GM23338 (cell line): ENCODE measurements around the gene ADD1. TPM values are rescaled to one million over a fixed set of nuclear protein-coding genes. Genes with fewer than 3 reads are reported as not detected.

Source experiments
- ATAC-seq: fragments of 200-7000 bp; cut with Tn5 transposase; 3 replicates; pipeline ENCODE4 v1.9.1; 2020
- DNase-seq: peaks from one replicate; pipeline ENCODE4 v3.0.0-alpha.2; 2015; ENCODE audit warnings: low spot score
- H2AFZ ChIP-seq: fragments of 200-600 bp; sonication (generic); 2 replicates; pipeline ENCODE4 v1.8.0; 2016; ENCODE audit warnings: antibody characterized with exemption, mild to moderate bottlenecking, moderate library complexity
- H3F3A ChIP-seq: fragments of 200-600 bp; sonication (generic); replicated peaks from 2 replicates; pipeline ENCODE4 v1.8.0; 2017; ENCODE audit warnings: antibody characterized with exemption, mixed run types, low read depth
- H3K27ac ChIP-seq: fragments of 200-600 bp; sonication (generic); 2 replicates; pipeline ENCODE4 v1.6.1; 2016; ENCODE audit warnings: low read depth
- H3K27me3 ChIP-seq: fragments of 200-600 bp; sonication (generic); 2 replicates; pipeline ENCODE4 v1.8.0; 2016; ENCODE audit warnings: mild to moderate bottlenecking, mixed run types, moderate library complexity; ENCODE audit not compliant: insufficient read depth
- H3K36me3 ChIP-seq: fragments of 200-600 bp; sonication (generic); 2 replicates; pipeline ENCODE4 v1.8.0; 2016; ENCODE audit warnings: mild to moderate bottlenecking; ENCODE audit not compliant: insufficient read depth
- H3K4me1 ChIP-seq: fragments of 200-600 bp; sonication (generic); 2 replicates; pipeline ENCODE4 v1.8.0; 2016; ENCODE audit warnings: mild to moderate bottlenecking, moderate library complexity; ENCODE audit not compliant: insufficient read depth
- H3K4me2 ChIP-seq: fragments of 200-600 bp; sonication (generic); 2 replicates; pipeline ENCODE4 v1.7.1; 2017; ENCODE audit warnings: mixed run types
- H3K4me3 ChIP-seq: fragments of 200-600 bp; sonication (generic); 2 replicates; pipeline ENCODE4 v1.6.1; 2016; ENCODE audit warnings: mixed run types
- H3K79me2 ChIP-seq: fragments of 200-600 bp; sonication (generic); replicated peaks from 2 replicates; pipeline ENCODE4 v1.8.0; 2017; ENCODE audit warnings: mild to moderate bottlenecking; ENCODE audit not compliant: insufficient read depth
- H3K9me2 ChIP-seq: fragments of 200-600 bp; sonication (generic); 2 replicates; pipeline ENCODE4 v1.8.0; 2017; ENCODE audit not compliant: insufficient read depth
- H4K20me1 ChIP-seq: fragments of 200-600 bp; sonication (generic); replicated peaks from 2 replicates; pipeline ENCODE4 v1.8.0; 2017; ENCODE audit warnings: mild to moderate bottlenecking; ENCODE audit not compliant: insufficient read depth
- H3K27ac Mint-ChIP-seq: 2 replicates; pipeline ENCODE4 v1.8.0; 2020; ENCODE audit warnings: inconsistent platforms, mild to moderate bottlenecking, moderate library complexity, mixed read lengths
- H3K27me3 Mint-ChIP-seq: 3 replicates; pipeline ENCODE4 v1.8.0; 2022; ENCODE audit warnings: low read depth, mild to moderate bottlenecking, moderate library complexity, mixed read lengths, inconsistent platforms; ENCODE audit not compliant: insufficient read depth, poor library complexity
- H3K36me3 Mint-ChIP-seq: 3 replicates; pipeline ENCODE4 v1.8.0; 2021; ENCODE audit warnings: low read depth, mild to moderate bottlenecking, inconsistent platforms, moderate library complexity, mixed read lengths
- H3K4me1 Mint-ChIP-seq: 3 replicates; pipeline ENCODE4 v1.8.0; 2020; ENCODE audit warnings: mild to moderate bottlenecking, inconsistent platforms, mixed read lengths
- H3K4me3 Mint-ChIP-seq: 3 replicates; pipeline ENCODE4 v1.8.0; 2021; ENCODE audit warnings: moderate library complexity, mild to moderate bottlenecking, inconsistent platforms, mixed read lengths
- H3K9me3 Mint-ChIP-seq: 3 replicates; pipeline ENCODE4 v1.8.0; 2020; ENCODE audit warnings: moderate library complexity, mild to moderate bottlenecking, inconsistent platforms, mixed read lengths
- CREB1 ChIP-seq: fragments of 250-450 bp; sonication (Bioruptor Pico); IDR thresholded peaks from 2 replicates; pipeline ENCODE4 v1.5.0; 2020; ENCODE audit warnings: low read depth, mild to moderate bottlenecking, moderate library complexity
- ETS1 ChIP-seq: IDR thresholded peaks from 2 replicates; pipeline ENCODE4 v1.6.1; 2016; ENCODE audit warnings: antibody characterized with exemption
- EZH2phosphoT487 ChIP-seq: fragments of 200-600 bp; sonication (generic); IDR thresholded peaks from one replicate; pipeline ENCODE4 v1.8.1; 2018; ENCODE audit warnings: antibody characterized with exemption; ENCODE audit not compliant: unreplicated experiment
- JUNB ChIP-seq: IDR thresholded peaks from one replicate; pipeline ENCODE4 v1.6.1; 2016; ENCODE audit warnings: antibody characterized with exemption; ENCODE audit not compliant: unreplicated experiment
- NANOG ChIP-seq: IDR thresholded peaks from 2 replicates; pipeline ENCODE4 v1.6.1; 2016; ENCODE audit warnings: antibody characterized with exemption, borderline replicate concordance
- POLR2AphosphoS5 ChIP-seq: IDR thresholded peaks from 2 replicates; pipeline ENCODE4 v1.6.1; 2016; ENCODE audit warnings: antibody characterized with exemption, low read depth
- STAT1 ChIP-seq: IDR thresholded peaks from one replicate; pipeline ENCODE4 v1.6.1; 2016; ENCODE audit warnings: antibody characterized with exemption; ENCODE audit not compliant: unreplicated experiment
- ZNF114 ChIP-seq: fragments of 250-450 bp; sonication (Bioruptor Pico); IDR thresholded peaks from 2 replicates; pipeline ENCODE4 v1.5.0; 2020; ENCODE audit warnings: mild to moderate bottlenecking, moderate library complexity
- ZNF331 ChIP-seq: fragments of 250-450 bp; sonication (Bioruptor Pico); IDR thresholded peaks from 2 replicates; pipeline ENCODE4 v1.5.0; 2020; ENCODE audit warnings: low read depth, mild to moderate bottlenecking, moderate library complexity
- polyA plus RNA-seq: library from polyadenylated mRNA; unstranded; fragments of >200 nt; fragmentation: Nextera tagmentation; extraction: Ambion mirVana; gene quantifications from 2 replicates; pipeline ENCODE4 v1.2.1, GENCODE V29; 2016
- total RNA-seq: library from RNA; depleted of rRNA; stranded (reverse); fragments of >200 nt; shearing (Covaris generic); gene quantifications from 2 replicates; pipeline ENCODE4 v1.2.3, GENCODE V29; 2014
- TF ChIP-seq, protein P1 (sequence below), 2 experiments: fragments of 200-600 bp in 1 of 2; sonication (generic) in 1 of 2; conservative IDR thresholded peaks; 2 replicates each; pipeline versions ENCODE4 v1.5.1 to v1.6.1; 2016 to 2017; ENCODE audit warnings: antibody characterized with exemption in 2 of 2, low read depth in 2 of 2, mild to moderate bottlenecking in 2 of 2, moderate library complexity in 1 of 2

ADD1 gene
- total and polyA plus RNA-seq, 2 experiments from 2014 or later = 126 to 144 TPM

- H3K36me3 Mint-ChIP-seq = no peaks in the 10 kb centered on the region
- peak overlapping the region; percentile 91 for H3K27ac Mint-ChIP-seq
- Histone ChIP-seq H2AFZ (no peak overlapping the region), H3K27me3 (no peaks in the 10 kb centered on the region), H4K20me1 (no peaks in the 10 kb centered on the region), H3K36me3 (no peaks in the 10 kb centered on the region), H3K4me1 (peaks cover 16% of the 10 kb centered on the region; the same call in 1 of the 2 replicates), H3K9me2 (no peaks in the 10 kb centered on the region), H3K79me2 (no peaks in the 10 kb centered on the region), H3F3A (peaks cover 6% of the 10 kb centered on the region), H3K4me2 (peak overlapping the region; percentile 57; the same call in 1 of the 2 replicates), H3K4me3 (no peak overlapping the region), H3K27ac (peak overlapping the region; percentile 72)
- ATAC-seq = peak; percentile 88
- H3K9me3 Mint-ChIP-seq = no peaks in the 10 kb centered on the region
- no peak for TF ChIP-seq NANOG
- TF ChIP-seq, protein P1, sequence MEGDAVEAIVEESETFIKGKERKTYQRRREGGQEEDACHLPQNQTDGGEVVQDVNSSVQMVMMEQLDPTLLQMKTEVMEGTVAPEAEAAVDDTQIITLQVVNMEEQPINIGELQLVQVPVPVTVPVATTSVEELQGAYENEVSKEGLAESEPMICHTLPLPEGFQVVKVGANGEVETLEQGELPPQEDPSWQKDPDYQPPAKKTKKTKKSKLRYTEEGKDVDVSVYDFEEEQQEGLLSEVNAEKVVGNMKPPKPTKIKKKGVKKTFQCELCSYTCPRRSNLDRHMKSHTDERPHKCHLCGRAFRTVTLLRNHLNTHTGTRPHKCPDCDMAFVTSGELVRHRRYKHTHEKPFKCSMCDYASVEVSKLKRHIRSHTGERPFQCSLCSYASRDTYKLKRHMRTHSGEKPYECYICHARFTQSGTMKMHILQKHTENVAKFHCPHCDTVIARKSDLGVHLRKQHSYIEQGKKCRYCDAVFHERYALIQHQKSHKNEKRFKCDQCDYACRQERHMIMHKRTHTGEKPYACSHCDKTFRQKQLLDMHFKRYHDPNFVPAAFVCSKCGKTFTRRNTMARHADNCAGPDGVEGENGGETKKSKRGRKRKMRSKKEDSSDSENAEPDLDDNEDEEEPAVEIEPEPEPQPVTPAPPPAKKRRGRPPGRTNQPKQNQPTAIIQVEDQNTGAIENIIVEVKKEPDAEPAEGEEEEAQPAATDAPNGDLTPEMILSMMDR (conservative IDR thresholded peaks at IDR 0.05; ENCODE audit: low read depth in 2 of 2) = no peak
- TF ChIP-seq STAT1 = no peak
- no peak for TF ChIP-seq ZNF114 (CRISPR knock-in tag)
- TF ChIP-seq JUNB = no peak
- TF ChIP-seq CREB1 (CRISPR knock-in tag) = no peak
- TF ChIP-seq ZNF331 (CRISPR knock-in tag) = no peak
- TF ChIP-seq EZH2phosphoT487 = no peak
- no peak for TF ChIP-seq ETS1
- H3K4me1 Mint-ChIP-seq = peaks cover 19% of the 10 kb centered on the region
- H3K27me3 Mint-ChIP-seq = peaks cover 8% of the 10 kb centered on the region
- DNase-seq = peak; percentile 80
- peak overlapping the region; percentile 17; the same call in 1 of the 3 replicates for H3K4me3 Mint-ChIP-seq
Observed at GRCh38 chr4:2800691-2801596, 42.7 kb upstream of the ADD1 start.

DNA sequence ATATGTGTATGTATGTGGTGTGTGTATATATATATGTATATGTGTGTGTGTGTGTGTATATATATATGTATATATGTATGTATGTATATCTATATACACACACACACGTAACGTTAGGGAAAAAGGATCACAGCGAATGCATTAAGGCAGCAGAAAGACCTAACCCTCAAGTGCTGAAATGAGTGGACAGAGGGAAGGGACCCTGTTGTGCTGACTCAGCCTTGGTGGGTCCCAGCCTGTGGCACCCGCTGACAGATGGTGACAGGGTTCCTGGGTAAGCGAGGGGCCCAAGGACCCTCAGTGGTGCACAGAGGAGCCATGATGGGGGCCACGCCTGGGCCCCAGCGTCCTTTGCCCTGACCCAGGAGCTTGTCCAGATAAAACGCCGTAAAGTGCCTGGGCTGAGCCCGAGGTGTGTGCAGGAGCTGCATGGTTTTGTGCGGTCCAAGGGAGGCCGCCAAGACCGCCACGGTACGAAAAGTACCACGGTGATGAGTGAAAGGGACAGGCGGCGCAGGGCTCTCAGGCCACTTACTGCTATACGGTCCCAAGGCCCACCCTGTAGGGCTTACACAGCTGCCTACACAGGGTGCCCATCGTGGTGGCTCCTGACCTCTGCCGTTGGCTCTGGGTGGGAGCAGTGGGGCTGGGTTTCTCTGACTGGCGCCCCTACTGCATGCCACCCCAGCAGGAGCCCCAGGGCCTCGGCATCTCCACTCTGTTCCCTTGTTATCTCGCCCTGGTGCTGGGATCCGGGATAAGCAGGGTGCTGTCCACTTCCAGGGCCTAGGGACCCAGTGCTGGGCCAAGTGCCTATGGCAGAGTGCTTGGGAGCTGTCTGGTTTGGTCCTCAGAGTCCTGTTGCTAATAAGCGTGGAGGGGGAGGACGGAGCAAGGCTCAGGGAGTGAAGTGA, 40.8 kb upstream of the ADD1 start:
- ATAC-seq (no peak), DNase-seq (no peak)
- Histone ChIP-seq H3K36me3 (no peaks in the 10 kb centered on the region), H2AFZ (no peak overlapping the region), H3F3A (peaks cover 6% of the 10 kb centered on the region), H3K9me2 (no peaks in the 10 kb centered on the region), H3K4me1 (peaks cover 16% of the 10 kb centered on the region; the same call in 1 of the 2 replicates), H4K20me1 (no peaks in the 10 kb centered on the region), H3K4me2 (no peak overlapping the region), H3K27me3 (no peaks in the 10 kb centered on the region), H3K4me3 (no peak overlapping the region), H3K27ac (no peak overlapping the region), H3K79me2 (no peaks in the 10 kb centered on the region)
- Mint-ChIP-seq H3K4me1 (peaks cover 19% of the 10 kb centered on the region), H3K36me3 (no peaks in the 10 kb centered on the region), H3K9me3 (no peaks in the 10 kb centered on the region), H3K4me3 (no peak overlapping the region), H3K27me3 (peaks cover 8% of the 10 kb centered on the region), H3K27ac (no peak overlapping the region)
- TF ChIP-seq POLR2AphosphoS5 = no peak
- TF ChIP-seq ZNF114 (CRISPR knock-in tag) = no peak
- TF ChIP-seq, protein P1 (conservative IDR thresholded peaks at IDR 0.05; ENCODE audit: low read depth in 2 of 2) = no peak
- TF ChIP-seq ETS1 = no peak
- TF ChIP-seq NANOG = no peak
- no peak for TF ChIP-seq CREB1 (CRISPR knock-in tag)
- no peak for TF ChIP-seq ZNF331 (CRISPR knock-in tag)
